AG10803 (cell line): Measurements from ENCODE around the gene OR4D2.

Experiments used
- DNase-seq: peaks from one replicate; pipeline ENCODE4 v3.0.0; 2010; ENCODE audit warnings: low read depth
- H3K4me3 ChIP-seq: 2 replicates; pipeline ENCODE4 v1.5.1; 2011; ENCODE audit warnings: mild to moderate bottlenecking, low read length, control low read depth
- CTCF ChIP-seq: conservative IDR thresholded peaks from 2 replicates; pipeline ENCODE4 v1.5.1; 2011; ENCODE audit warnings: mild to moderate bottlenecking, low read length, control low read depth, inconsistent platforms

The OR4D2 gene

GRCh38 chr17:58192612-58193011, 25.8 kb downstream of the OR4D2 start, which contains the start of gene EPX:
EPX (plus strand) TSS chr17:58192726; CDS start chr17:58192847, 121 bp downstream.
- TF ChIP-seq CTCF, result no peak
- DNase-seq, result no peak
- H3K4me3 ChIP-seq, result no peak within 1 kb of the TSS

GRCh38 chr17:58193641-58194255, 27.0 kb downstream of the OR4D2 start:
- TF ChIP-seq CTCF, result no peak
- no peak for DNase-seq
- no peak overlapping the region for H3K4me3 ChIP-seq

- no peak for TF ChIP-seq CTCF
- DNase-seq, result no peak
- H3K4me3 ChIP-seq, result no peak overlapping the region
Observed at GRCh38 chr17:58195518-58196123, 28.8 kb downstream of the OR4D2 start.

GRCh38 chr17:58196610-58197009, 29.8 kb downstream of the OR4D2 start:
- TF ChIP-seq CTCF, result no peak
- DNase-seq, result no peak
- H3K4me3 ChIP-seq, result no peak overlapping the region

- no peak overlapping the region for H3K4me3 ChIP-seq
- peak; percentile 39 for DNase-seq
- TF ChIP-seq CTCF, result peak; percentile 56
Observed at GRCh38 chr17:58200024-58200633, 33.3 kb downstream of the OR4D2 start.

- DNase-seq, result no peak
- H3K4me3 ChIP-seq, result no peak overlapping the region
- no peak for TF ChIP-seq CTCF
Observed at GRCh38 chr17:58202859-58203258, 36.1 kb downstream of the OR4D2 start.

- no peak overlapping the region for H3K4me3 ChIP-seq
- no peak for TF ChIP-seq CTCF
- no peak for DNase-seq
Observed at GRCh38 chr17:58204796-58205195, 38.0 kb downstream of the OR4D2 start.
